ENCODE measurements around the gene SLC25A21. TPM values are rescaled to one million over a fixed set of nuclear protein-coding genes. Genes with fewer than 3 reads are reported as not detected.

Gene SLC25A21
- total RNA-seq, 1 donor from 2014 or later, result 0.81 TPM

DNA sequence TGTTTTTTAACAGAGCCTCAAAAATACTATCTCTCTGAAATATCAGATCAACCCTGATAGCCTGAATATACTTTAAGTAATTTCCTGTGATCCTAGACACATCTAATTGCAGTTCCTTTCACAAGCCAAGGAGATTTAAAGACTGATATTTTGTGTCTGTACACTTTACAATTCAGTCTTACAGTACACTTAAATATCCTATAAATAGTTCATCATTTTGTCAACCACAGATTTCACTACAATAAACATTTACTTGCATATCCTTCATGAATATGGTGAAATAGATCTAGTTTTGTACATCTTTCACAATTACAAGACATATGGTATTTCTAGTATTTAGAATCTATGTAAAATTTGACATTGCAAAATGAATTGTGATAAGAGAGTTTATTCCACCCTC, 349.7 kb downstream of the SLC25A21 start:
- TF ChIP-seq, protein P1, sequence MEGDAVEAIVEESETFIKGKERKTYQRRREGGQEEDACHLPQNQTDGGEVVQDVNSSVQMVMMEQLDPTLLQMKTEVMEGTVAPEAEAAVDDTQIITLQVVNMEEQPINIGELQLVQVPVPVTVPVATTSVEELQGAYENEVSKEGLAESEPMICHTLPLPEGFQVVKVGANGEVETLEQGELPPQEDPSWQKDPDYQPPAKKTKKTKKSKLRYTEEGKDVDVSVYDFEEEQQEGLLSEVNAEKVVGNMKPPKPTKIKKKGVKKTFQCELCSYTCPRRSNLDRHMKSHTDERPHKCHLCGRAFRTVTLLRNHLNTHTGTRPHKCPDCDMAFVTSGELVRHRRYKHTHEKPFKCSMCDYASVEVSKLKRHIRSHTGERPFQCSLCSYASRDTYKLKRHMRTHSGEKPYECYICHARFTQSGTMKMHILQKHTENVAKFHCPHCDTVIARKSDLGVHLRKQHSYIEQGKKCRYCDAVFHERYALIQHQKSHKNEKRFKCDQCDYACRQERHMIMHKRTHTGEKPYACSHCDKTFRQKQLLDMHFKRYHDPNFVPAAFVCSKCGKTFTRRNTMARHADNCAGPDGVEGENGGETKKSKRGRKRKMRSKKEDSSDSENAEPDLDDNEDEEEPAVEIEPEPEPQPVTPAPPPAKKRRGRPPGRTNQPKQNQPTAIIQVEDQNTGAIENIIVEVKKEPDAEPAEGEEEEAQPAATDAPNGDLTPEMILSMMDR (conservative IDR thresholded peaks at IDR 0.05; ENCODE audit: low read depth, low read length), result no peak
- no peak overlapping the region for H3K4me3 ChIP-seq (ENCODE audit: low read depth, low read length)
- DNase-seq (ENCODE audit: low read depth), result no peak

DNA sequence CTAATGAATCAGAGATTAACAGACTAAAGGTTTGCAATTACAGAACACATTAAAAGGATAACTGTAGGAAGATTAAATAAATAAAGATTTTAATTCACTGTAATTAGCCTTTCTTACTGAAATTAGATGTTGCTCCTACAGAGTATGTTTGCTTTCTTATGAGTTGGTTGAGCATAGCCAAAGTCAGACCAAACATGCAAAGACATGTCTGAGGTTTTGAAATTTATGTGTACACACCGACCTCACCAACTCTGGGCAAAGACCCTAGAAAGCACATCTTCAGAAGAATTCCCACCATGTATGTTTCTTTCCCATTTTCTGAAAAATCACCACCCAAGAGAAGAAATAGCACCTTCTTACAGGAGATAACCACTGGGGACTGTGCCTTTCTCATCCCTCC, 351.5 kb downstream of the SLC25A21 start:
- no peak for DNase-seq (ENCODE audit: low read depth)
- H3K4me3 ChIP-seq (ENCODE audit: low read depth, low read length), result no peak overlapping the region
- TF ChIP-seq, protein P1 (conservative IDR thresholded peaks at IDR 0.05; ENCODE audit: low read depth, low read length), result no peak

DNA sequence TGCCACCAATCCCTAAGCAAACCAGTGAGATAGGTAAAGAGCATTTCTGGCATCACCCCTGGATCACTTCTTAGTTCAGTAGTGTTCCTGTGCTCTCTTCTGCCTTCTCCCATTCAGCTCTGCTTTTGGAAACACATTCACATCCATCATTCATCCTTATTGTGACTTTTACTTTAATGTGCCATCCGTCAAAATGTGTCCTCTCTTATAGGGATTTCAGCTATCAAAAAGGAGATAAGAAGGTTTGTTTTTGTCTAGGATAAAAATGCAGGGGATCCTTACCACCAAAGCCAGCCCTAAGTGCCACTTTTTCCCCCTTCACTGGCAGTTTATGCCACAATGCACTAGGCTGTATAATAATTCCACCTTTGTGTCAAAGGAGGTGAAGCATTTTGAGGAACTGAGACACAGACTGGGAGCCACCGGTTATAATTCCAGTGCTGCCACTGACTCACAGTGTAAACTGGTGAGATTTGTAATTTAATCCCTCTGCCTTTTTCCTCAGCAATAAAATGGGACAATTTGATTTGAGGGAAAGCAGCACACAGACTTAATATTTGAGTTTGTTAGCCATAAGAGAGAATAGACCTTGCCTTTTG, 352.2 kb downstream of the SLC25A21 start:
- no peak overlapping the region for H3K4me3 ChIP-seq (ENCODE audit: low read depth, low read length)
- TF ChIP-seq, protein P1 (conservative IDR thresholded peaks at IDR 0.05; ENCODE audit: low read depth, low read length), result no peak
- no peak for DNase-seq (ENCODE audit: low read depth)

DNA sequence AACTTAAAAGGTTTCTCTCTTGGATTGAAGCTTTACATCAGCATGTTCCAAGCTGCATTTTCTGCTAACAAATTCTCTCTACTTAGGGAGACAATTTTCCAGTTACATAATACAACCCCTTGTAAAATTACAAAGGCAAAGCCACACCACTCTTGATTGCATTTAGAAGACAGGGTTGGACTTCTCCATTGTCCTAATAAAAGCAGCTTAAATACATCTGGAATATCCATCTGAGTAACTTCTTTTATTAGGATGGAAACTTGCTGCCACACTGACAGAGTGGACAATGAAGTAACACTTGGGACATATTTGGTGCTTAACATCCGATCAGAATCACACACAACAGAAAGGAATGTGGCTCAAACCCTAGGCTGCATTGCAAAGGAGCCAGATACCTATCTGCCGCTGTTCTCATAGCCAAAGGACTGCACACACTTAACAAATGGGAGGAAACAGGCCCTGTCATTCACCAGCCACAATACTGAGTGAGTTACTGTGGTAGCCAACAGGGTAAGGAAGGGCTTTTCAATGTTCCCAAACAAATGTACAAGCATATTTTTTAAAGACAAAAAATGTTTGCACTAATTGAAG, 353.5 kb downstream of the SLC25A21 start:
- no peak overlapping the region for H3K4me3 ChIP-seq (ENCODE audit: low read depth, low read length)
- no peak for DNase-seq (ENCODE audit: low read depth)
- TF ChIP-seq, protein P1 (conservative IDR thresholded peaks at IDR 0.05; ENCODE audit: low read depth, low read length), result no peak

DNA sequence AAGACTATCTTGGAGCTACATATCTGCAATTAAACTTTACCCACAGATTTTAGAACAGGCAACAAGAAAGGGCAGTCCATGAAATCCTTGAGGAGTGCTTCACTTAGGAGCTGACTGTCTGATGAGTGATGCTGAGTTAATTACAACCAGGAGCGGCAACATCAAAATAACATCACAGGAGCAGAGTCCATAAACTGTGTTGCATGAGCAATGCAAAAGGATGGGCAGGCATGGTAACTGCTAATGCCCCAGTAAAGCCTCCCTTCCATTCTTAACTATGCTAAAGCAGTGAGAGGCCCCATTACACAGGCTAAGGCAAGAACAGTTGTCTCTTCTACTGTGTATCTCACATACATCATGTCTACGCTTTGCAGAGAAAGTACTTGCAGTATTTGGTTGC, 354.2 kb downstream of the SLC25A21 start:
- TF ChIP-seq, protein P1 (conservative IDR thresholded peaks at IDR 0.05; ENCODE audit: low read depth, low read length), result no peak
- H3K4me3 ChIP-seq (ENCODE audit: low read depth, low read length), result no peak overlapping the region
- no peak for DNase-seq (ENCODE audit: low read depth)

DNA sequence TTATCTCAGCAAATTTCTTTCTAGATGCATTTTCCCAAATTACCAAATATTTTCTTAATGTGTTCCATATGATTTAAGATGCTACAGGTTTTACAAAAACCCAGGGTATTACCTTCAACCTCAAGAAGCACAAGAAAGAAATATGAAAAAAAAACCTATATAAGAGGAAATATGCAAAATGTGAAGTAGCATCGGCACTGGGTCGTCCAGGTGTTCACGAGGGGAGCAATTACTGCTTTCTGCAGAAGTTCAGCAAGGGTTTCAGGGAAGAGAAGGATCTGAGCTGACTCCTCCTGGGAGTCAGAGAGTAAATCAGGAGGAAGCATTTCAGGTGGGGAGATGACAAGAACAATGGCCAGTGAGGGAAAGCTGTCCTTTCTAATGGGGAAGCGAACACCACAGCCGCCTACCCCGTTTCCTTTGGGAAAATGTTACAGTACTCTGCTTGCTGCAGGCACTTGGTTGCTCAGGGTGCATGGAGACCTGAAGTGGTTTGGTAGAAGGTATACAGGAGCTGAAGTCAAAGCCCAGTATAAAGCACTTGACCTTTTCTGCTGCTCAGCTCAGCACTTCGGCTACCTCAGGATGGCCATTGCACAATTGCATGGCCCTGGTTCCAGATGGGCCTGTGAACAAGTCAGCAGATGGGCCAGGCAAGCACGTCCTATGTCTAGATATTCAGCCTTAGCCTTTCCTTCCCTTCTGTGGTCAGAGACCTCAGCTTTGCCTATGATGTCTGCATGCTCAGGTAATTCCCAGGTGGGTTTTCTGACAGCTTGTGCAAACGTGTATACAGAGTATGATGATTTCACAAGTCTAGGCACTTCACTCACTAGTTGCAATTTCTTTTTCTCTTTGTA, 355.1 kb downstream of the SLC25A21 start:
- TF ChIP-seq, protein P1 (conservative IDR thresholded peaks at IDR 0.05; ENCODE audit: low read depth, low read length), result no peak
- H3K4me3 ChIP-seq (ENCODE audit: low read depth, low read length), result no peak overlapping the region
- DNase-seq (ENCODE audit: low read depth), result no peak

Data from epithelial cell of proximal tubule (primary cell).